Hepatocyte (in vitro differentiated cells): Measurements from ENCODE around the gene PARD3B. TPM values are rescaled to one million over a fixed set of nuclear protein-coding genes. Genes with fewer than 3 reads are reported as not detected.

ENCODE experiments used
- DNase-seq: peaks from one replicate; pipeline ENCODE4 v3.0.0-alpha.2; 2016; ENCODE audit warnings: low spot score
- H2AFZ ChIP-seq: fragments of 200-600 bp; sonication (generic); 2 replicates; pipeline ENCODE4 v1.6.0; 2016; ENCODE audit warnings: antibody characterized with exemption, mild to moderate bottlenecking
- H3K27ac ChIP-seq: fragments of 200-600 bp; sonication (generic); 2 replicates; pipeline ENCODE4 v1.5.1; 2016; ENCODE audit warnings: mild to moderate bottlenecking
- H3K27me3 ChIP-seq: fragments of 200-600 bp; sonication (generic); 2 replicates; pipeline ENCODE4 v1.6.1; 2016
- H3K36me3 ChIP-seq: fragments of 200-600 bp; sonication (generic); replicated peaks from 2 replicates; pipeline ENCODE4 v1.5.1; 2016; ENCODE audit warnings: low read depth; ENCODE audit not compliant: insufficient read depth
- H3K4me1 ChIP-seq: fragments of 200-600 bp; sonication (generic); 2 replicates; pipeline ENCODE4 v1.5.1; 2016; ENCODE audit warnings: mild to moderate bottlenecking, moderate library complexity; ENCODE audit not compliant: insufficient read depth
- H3K4me2 ChIP-seq: fragments of 200-600 bp; sonication (generic); 2 replicates; pipeline ENCODE4 v1.6.0; 2016
- H3K4me3 ChIP-seq: fragments of 200-600 bp; sonication (generic); 2 replicates; pipeline ENCODE4 v1.5.1; 2016; ENCODE audit warnings: mild to moderate bottlenecking
- H3K79me2 ChIP-seq: fragments of 200-600 bp; sonication (generic); 2 replicates; pipeline ENCODE4 v1.6.0; 2017; ENCODE audit warnings: mild to moderate bottlenecking
- H3K9me2 ChIP-seq: fragments of 200-600 bp; sonication (generic); replicated peaks from 2 replicates; pipeline ENCODE4 v1.6.0; 2017; ENCODE audit warnings: mild to moderate bottlenecking; ENCODE audit not compliant: insufficient read depth
- H3K9me3 ChIP-seq: fragments of 200-600 bp; sonication (generic); 2 replicates; pipeline ENCODE4 v1.5.1; 2016; ENCODE audit warnings: low read depth, mild to moderate bottlenecking
- H4K20me1 ChIP-seq: fragments of 200-600 bp; sonication (generic); 2 replicates; pipeline ENCODE4 v1.6.0; 2016; ENCODE audit warnings: mild to moderate bottlenecking; ENCODE audit not compliant: insufficient read depth, poor library complexity, severe bottlenecking
- CTCF ChIP-seq: fragments of 200-600 bp; sonication (generic); IDR thresholded peaks from 2 replicates; pipeline ENCODE4 v1.5.1; 2016; ENCODE audit warnings: antibody characterized with exemption, mild to moderate bottlenecking; ENCODE audit not compliant: poor library complexity
- EZH2 ChIP-seq: fragments of 200-600 bp; sonication (generic); IDR thresholded peaks from 2 replicates; pipeline ENCODE4 v1.6.1; 2016; ENCODE audit warnings: antibody characterized with exemption, mild to moderate bottlenecking, borderline replicate concordance
- EZH2phosphoT487 ChIP-seq: fragments of 200-600 bp; sonication (generic); IDR thresholded peaks from one replicate; pipeline ENCODE4 v1.6.1; 2018; ENCODE audit warnings: antibody characterized with exemption, mild to moderate bottlenecking, low read depth, moderate library complexity; ENCODE audit not compliant: unreplicated experiment, severe bottlenecking
- WGBS: methylation state at CpG from one replicate; pipeline ENCODE4 v1.1.6; 2016; ENCODE audit warnings: low lambda C conversion rate; ENCODE audit errors: missing lambda C conversion rate; 5-methylcytosine and 5-hydroxymethylcytosine counted together
- polyA plus RNA-seq: library from polyadenylated mRNA; unstranded; fragments of >200 nt; fragmentation: Nextera tagmentation; extraction: Ambion mirVana; gene quantifications from 2 replicates; pipeline ENCODE4 v1.2.1, GENCODE V29; 2016
- total RNA-seq: library from RNA; depleted of rRNA; stranded (reverse); fragments of >200 nt; gene quantifications from 2 replicates; pipeline ENCODE4 v1.2.3, GENCODE V29; 2014

PARD3B gene
- total and polyA plus RNA-seq, 2 experiments from 2014 or later = 11.5 to 21.7 TPM

GRCh38 chr2:205190528-205190927 lies 645.3 kb downstream of the PARD3B start:
- Histone ChIP-seq H4K20me1 (no peaks in the 10 kb centered on the region), H3K4me1 (no peaks in the 10 kb centered on the region), H3K9me3 (no peaks in the 10 kb centered on the region), H3K36me3 (no peaks in the 10 kb centered on the region), H3K79me2 (no peaks in the 10 kb centered on the region), H3K27me3 (no peaks in the 10 kb centered on the region), H3K27ac (no peak overlapping the region), H2AFZ (no peak overlapping the region), H3K4me3 (no peak overlapping the region), H3K4me2 (no peak overlapping the region), H3K9me2 (no peaks in the 10 kb centered on the region)
- TF ChIP-seq EZH2phosphoT487 = no peak
- no peak for TF ChIP-seq EZH2
- no peak for TF ChIP-seq CTCF
- WGBS = 69% methylated on average over 2 of the region's 2 CpGs
- DNase-seq = no peak

GRCh38 chr2:205193125-205193835 lies 648.0 kb downstream of the PARD3B start:
- Histone ChIP-seq H3K9me3 (no peaks in the 10 kb centered on the region), H3K27me3 (no peaks in the 10 kb centered on the region), H3K27ac (no peak overlapping the region), H3K79me2 (no peaks in the 10 kb centered on the region), H2AFZ (no peak overlapping the region), H3K4me1 (no peaks in the 10 kb centered on the region), H3K36me3 (no peaks in the 10 kb centered on the region), H3K4me3 (no peak overlapping the region), H4K20me1 (no peaks in the 10 kb centered on the region), H3K4me2 (no peak overlapping the region), H3K9me2 (no peaks in the 10 kb centered on the region)
- 55% methylated on average over 5 of the region's 5 CpGs for WGBS
- TF ChIP-seq EZH2 = no peak
- no peak for TF ChIP-seq EZH2phosphoT487
- TF ChIP-seq CTCF = no peak
- no peak for DNase-seq

- Histone ChIP-seq H3K9me2 (no peaks in the 10 kb centered on the region), H3K9me3 (no peaks in the 10 kb centered on the region), H3K36me3 (no peaks in the 10 kb centered on the region), H3K4me2 (no peak overlapping the region), H3K4me3 (no peak overlapping the region), H4K20me1 (no peaks in the 10 kb centered on the region), H3K27ac (no peak overlapping the region), H2AFZ (no peak overlapping the region), H3K4me1 (no peaks in the 10 kb centered on the region), H3K27me3 (no peaks in the 10 kb centered on the region), H3K79me2 (no peaks in the 10 kb centered on the region)
- TF ChIP-seq EZH2phosphoT487 (no peak), EZH2 (no peak), CTCF (no peak)
- WGBS = 92% methylated on average over 4 of the region's 4 CpGs
- DNase-seq = no peak
These were observed 648.6 kb downstream of the PARD3B start for GRCh38 chr2:205193836-205194228.
